Stimulated activated CD8-positive, alpha-beta memory T cell treated with anti-CD3 and anti-CD28 coated beads, Interleukin-15, amount 100 ng/mL, for 48 hours (primary cell): ENCODE measurements around the gene ZFYVE1.
"Not testable (repeated sequence)": the region's sequence is repeated elsewhere in the genome, so short reads cannot be mapped to it uniquely, and the experiment has no call there.

Source experiments
- DNase-seq, 2 donors: peaks; one replicate each; pipeline ENCODE4 v3.0.0-alpha.2; 2020; ENCODE audit warnings: low read depth in 2 of 2

ZFYVE1 gene

DNA sequence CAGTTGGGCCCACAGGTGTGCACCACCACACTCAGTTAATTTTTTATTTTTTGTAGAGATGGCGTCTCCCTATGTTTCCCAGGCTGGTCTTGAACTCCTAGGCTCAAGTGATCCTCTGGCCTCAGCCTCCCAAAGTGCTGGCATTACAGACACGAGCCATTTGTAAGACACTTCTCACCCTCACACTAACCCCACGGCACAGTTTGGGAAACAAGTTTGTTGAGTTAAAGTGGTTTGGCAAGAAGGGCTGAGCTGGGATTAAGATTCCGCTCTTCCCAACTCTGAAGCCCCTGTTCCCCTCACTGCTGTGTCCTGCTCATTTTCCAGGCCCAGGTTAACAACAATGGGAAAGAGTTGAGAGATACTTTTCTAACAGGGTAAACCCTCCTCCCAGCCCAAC is 65.9 kb downstream of the ZFYVE1 start:
- DNase-seq: not testable (repeated sequence)

GRCh38 chr14:72958548-72958947 is 68.4 kb downstream of the ZFYVE1 start:
- DNase-seq: no peak

GRCh38 chr14:72957213-72957612 is 69.7 kb downstream of the ZFYVE1 start:
- no peak for DNase-seq

- not testable (repeated sequence) for DNase-seq
Measured at GRCh38 chr14:72956741-72957140, 70.2 kb downstream of the ZFYVE1 start.

DNA sequence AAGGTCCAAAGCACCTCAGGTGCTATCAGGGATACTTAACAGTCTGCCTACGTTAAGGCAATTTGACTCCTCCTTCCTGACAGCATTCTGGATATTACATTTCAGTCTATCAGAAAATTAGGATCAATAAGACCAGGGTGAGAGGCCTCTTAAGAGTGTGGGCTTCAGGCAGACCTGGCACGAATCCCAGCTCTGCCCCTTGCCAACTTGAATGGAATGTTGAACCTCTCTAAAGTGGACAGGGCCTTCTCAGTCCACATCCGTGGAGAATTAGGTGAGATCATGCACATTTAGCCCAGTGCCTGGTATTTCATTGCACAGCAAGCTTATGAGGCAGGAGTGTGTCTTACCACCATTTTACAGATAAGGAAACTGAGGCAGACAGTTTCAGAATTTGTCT is 74.7 kb downstream of the ZFYVE1 start:
- no peak for DNase-seq

- peak; percentile 21 to 28 for DNase-seq
Measured at GRCh38 chr14:72948481-72949138, 78.3 kb downstream of the ZFYVE1 start.

DNA sequence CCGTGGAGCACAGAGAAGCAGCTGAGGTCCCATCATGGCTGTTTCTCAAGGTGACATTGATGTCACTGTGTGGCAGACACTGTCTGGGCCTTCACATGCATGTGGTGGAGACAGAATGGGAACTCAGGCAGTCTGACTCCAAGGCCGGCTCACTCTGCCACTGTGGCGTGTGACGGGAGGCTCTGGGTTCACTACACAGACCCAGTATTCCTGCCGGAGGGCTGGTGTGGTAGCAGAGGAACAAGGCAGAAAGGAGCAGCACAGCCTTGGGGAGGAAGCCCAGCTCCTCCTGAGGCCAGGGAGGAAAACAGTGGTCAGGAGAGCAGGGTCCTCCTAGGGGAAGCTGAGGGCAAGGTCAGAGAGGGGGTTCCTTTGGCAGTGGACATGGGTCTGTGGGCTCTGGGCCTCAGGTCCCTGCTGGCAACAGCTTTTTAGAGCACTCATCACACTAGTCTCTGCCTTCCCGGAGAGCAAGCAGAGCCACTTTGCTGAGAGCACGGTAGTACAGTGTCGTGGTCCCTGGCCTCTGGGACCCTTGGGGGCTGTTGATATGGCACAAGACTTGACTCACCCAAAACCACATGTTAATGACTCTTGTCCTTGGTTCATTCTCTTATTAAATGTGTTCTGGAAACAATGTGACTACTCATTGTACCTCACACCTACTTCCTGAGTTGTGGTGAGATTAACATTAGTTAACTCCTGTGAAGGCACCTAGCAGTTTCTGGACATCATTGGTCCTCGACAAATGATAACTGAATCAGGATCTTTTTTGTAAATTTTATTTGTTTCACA is 79.3 kb downstream of the ZFYVE1 start:
- DNase-seq: peak in 1 of 2 donors; percentile 12

GRCh38 chr14:72946491-72946890 is 80.4 kb downstream of the ZFYVE1 start:
- DNase-seq: no peak

DNA sequence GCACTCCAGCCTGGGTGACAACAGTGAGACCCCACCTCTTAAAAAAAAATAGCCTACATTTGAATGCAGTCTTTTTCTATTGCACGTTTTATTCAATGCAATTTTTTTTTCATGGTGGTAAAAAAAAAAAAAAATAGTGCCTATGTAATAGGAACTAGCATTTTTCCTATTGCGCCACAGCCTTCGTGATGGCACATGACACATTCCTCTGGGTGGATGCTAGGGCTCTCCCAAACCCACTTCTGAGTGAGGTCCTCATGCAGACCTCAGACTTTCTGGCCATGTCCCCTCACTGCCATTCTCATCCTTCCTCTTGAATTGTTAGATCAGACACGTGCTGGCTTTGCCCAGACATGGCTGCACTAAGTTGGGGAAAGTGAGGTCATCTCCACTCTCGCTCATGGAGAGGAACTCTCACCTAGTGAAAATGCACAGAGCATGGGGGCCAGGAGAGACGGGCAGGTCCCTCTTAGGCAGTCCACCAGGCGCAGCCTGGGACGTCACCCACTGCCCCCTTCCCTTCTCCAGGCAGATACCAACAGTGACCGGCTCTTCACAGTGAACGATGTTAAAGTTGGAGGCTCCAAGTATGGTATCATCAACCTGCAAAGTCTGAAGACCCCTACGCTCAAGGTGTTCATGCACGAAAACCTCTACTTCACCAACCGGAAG is 81.4 kb downstream of the ZFYVE1 start:
- DNase-seq: no peak

DNA sequence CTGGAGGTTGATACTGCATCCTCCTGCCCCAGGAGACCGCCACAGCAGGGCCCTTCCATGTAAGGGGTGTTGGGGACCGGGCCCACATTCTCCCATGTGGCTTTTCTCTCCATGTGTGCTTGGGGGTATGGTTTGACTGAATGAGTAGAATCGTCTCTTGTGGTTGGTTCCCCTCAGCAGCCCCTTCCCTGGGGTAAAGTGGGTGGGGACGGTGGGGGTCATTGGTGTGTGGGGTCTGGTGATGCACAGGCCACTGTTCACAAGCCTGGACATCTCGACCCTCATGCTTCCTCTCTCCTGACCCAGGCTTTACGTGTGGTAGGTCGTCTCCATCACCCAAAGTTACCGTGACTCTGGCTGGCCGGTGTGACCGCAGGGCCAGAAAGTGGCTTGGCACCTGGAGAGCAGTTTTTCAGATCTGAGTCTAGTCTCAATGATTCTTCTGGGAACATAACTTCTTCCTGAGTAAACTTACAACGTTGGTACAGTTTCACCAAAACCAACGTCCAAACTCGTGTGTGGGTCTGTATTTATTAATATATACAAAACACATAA is 83.0 kb downstream of the ZFYVE1 start:
- DNase-seq: no peak

DNA sequence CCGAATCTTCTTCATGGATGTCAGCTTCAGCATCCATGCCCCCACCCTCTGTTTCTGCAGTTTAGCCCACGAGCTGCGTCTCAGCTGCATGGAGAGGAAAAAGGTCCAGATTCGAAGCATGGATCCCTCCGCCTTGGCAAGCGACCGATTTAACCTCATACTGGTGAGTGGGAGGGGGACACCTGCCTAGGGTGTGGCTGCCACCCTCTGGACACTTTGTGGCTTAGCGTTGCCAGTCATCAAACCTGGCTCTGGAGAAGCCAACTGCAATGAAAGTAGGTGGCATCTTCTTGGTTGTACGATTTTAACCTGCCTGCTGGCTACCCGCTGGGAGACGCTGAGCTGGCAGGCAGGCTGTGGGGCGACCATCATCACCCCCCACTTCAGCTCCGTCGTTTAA is 84.0 kb downstream of the ZFYVE1 start:
- DNase-seq: no peak

DNA sequence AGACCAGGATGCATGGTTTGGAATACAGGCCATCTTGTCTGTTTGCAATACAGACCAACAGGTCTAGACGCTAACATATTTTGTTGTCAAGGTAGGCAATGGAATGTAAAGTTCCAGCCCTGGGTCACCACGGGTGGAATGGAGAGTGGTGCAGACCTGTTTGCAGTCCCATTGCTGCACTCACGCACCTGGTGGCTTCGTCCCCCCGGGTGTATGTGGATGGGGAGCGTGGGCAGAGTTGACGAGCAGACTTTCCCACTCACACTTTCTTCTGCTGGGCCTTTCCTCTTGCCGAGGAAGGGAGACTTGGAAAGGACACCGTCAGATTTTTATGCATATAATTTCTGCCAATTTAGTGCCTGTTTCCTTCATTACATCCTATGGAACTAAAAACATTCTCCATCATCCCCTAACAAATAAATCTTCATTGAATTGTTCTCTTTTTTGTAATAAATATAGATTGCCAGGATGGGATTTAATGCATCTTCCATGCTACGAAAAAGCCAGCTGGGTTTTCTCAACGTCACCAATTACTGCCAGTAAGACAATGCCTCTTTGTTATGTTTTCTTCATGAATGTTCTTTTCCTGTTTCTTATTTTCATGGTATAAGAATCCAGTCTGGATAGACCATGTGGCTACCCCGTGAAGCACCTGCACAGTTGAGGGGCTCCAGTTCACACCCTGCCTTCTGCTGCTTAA is 85.5 kb downstream of the ZFYVE1 start:
- DNase-seq: no peak

DNA sequence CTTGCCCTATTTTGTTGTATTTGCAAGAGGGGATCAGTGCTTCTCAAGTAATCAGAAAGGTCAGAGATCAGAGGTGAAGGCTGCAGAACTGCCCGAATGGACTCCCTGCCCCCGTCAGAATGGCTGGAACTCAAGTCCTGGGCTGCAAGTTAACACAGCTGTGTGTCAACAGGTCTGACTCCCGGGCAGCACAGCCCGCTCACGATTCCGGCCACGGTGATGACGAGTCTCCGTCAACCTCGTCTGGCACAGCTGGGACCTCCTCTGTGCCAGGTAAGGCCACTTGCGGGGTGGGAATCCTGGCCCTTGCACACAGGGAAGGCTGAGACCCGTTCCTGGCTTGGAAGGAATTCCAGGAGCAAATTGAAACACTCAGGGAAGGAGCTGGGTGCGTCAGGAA is 87.3 kb downstream of the ZFYVE1 start:
- DNase-seq: no peak

DNA sequence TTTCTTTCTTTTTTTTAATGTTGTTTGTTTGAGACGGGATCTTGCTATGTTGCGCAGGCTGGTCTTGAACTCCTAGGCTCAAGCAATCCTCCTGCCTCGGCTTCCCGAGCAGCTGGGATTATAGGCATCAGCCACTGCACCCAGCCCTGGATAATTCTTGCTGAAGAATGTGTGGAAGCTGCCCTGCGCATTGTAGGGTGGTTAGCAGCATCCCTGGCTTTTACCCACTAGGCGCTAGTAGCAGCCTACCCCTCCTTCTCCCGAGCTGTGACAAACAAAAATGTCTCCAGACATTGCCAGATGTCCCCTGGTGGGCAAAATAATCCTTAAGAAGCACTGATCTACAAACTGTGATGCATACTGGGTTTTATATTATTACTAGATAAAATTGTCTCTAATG is 94.0 kb downstream of the ZFYVE1 start:
- DNase-seq: no peak

GRCh38 chr14:72929316-72930080 is 97.4 kb downstream of the ZFYVE1 start:
- DNase-seq: no peak

- no peak for DNase-seq
Measured at GRCh38 chr14:72928872-72929271, 98.0 kb downstream of the ZFYVE1 start.

DNA sequence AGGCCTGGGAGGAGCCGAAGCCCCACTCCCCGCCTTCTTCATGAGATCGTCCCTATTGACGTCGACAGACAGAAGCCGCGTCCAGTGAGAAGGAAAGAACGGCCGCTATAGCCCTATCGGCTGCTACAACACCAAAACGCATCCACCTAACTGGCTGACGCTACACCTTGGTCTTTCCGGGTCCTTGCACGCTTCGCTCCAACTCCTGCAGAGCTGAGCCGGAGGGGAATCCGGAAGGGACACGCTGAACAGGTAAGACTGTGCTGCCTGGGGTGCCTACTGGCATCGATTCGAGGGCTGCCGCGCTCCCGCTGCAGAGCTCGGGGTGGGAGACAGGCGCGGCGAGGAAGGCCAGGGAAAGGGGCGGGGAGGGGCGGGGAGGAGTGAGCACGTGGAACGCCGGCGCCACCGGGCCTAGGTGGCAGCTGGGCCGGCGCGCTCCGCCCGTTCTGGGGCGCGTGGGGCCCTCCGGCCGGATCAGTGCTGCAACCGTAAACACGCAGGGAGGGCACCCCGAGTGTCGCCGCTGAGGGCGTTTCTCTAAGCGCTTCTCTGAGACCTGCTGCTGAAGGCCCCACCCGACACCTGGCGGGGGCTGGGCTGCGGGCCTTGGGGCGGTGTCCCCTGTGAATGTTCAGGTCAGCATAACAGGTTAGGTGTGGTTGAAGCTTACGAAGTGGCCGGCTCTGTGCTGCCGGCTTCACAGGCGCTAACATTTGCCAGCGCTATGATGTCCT is 100.4 kb downstream of the ZFYVE1 start, which contains the start of gene DCAF4:
Gene DCAF4, plus strand, starts transcription at position 173 of the 737 bp plus-strand sequence. CDS start 11,515 bp downstream, outside the sequence.
- DNase-seq: peak; percentile 91 to 92

- peak in 1 of 2 donors; percentile 2 for DNase-seq
Measured at GRCh38 chr14:72925815-72926291, 101.1 kb downstream of the ZFYVE1 start.

- DNase-seq: no peak
Measured at GRCh38 chr14:72925171-72925759, 101.6 kb downstream of the ZFYVE1 start.

- no peak for DNase-seq
Measured at GRCh38 chr14:72924337-72924736, 102.6 kb downstream of the ZFYVE1 start.
